BLaER1 treated with 17β-estradiol and CSF1 and Interleukin-3, amounts not matched to agents 10 nM and 100 nM (cell line): ENCODE results near the gene NAA60.
A peak's percentile ranks its signal among the peaks of the same experiment; 100 is the strongest.

ENCODE experiments used
- H3K27ac ChIP-seq, 11 experiments: shearing (Covaris generic); formaldehyde crosslinking; 2 replicates each; pipeline ENCODE4 v1.8.1; 2022
- H3K27me3 ChIP-seq, 11 experiments: shearing (Covaris generic); formaldehyde crosslinking; 2 replicates each; pipeline ENCODE4 v1.8.1; 2022
- H3K36me3 ChIP-seq, 11 experiments: shearing (Covaris generic); formaldehyde crosslinking; 2 replicates each; pipeline ENCODE4 v1.8.1; 2022
- H3K4me1 ChIP-seq, 10 experiments: shearing (Covaris generic); formaldehyde crosslinking; 2 replicates each; pipeline ENCODE4 v1.8.1; 2022
- H3K4me2 ChIP-seq, 11 experiments: shearing (Covaris generic); formaldehyde crosslinking; 2 replicates each; pipeline ENCODE4 v1.8.1; 2022
- H3K4me3 ChIP-seq, 10 experiments: shearing (Covaris generic); formaldehyde crosslinking; 2 replicates each; pipeline ENCODE4 v1.8.1; 2022
- H3K9ac ChIP-seq, 11 experiments: shearing (Covaris generic); formaldehyde crosslinking; 2 replicates each; pipeline ENCODE4 v1.8.1; 2022
- H3K9me3 ChIP-seq, 11 experiments: shearing (Covaris generic); formaldehyde crosslinking; replicated peaks in 1 of 11; 2 replicates each; pipeline ENCODE4 v1.8.1; 2022
- H4K20me1 ChIP-seq, 11 experiments: shearing (Covaris generic); formaldehyde crosslinking; 2 replicates each; pipeline ENCODE4 v1.8.1; 2022
- Cebpa-rat ChIP-seq, 11 experiments: shearing (Covaris generic); IDR thresholded peaks; 2 replicates each; pipeline ENCODE4 v1.8.1; 2022

The NAA60 gene

DNA sequence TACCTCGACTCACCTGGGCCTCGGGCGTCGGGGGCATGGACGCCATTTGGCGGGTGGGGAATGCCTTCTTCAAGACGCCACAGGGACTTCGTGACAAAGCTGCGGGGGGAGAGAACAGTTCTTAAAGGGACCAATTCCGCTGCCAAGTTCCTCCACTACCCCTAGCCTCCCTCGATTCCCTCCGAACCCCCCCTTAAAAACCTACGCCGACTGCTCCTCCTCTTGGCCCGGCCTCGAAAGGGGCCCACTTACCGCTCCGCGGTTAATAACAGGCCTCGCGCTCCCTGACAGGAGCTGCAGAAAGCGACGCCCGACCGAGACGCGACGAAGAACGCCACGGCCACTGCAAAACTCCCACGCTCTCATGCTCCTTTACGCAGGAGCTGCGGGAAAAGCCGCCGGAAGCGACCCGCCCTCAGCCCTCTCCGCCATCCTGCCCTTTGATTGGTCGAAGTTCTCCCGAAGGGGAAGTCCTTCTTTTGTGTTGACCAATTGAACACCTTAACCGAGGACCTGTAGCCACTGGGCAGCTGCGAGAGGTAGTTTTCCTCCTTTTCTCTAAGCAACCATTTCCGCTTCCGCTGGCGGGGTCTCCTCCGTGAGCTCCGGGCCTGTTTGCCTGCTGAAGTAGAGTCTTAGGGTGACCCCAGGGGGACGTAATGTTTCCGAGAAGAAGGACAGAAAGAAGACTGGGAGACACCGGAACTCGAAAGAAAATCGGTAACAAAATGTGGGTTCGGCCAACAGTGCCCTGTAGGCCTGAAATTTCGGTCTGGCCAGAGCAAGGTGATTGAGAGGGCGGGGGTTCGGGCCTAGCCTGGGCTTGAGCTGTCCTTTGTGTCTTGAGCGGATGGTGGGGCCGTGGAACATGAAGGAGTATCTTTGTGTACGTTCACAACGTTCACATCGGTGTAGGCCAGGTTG is at the start of gene NAA60, which contains the start of gene ZNF597:
TSS of gene NAA60 (plus strand) at position 573 of the 924 bp plus-strand sequence. CDS start 32,548 bp downstream, outside the sequence.
TSS of gene ZNF597 (minus strand) at position 397 of the 924 bp plus-strand sequence. CDS start at position 46, 351 bp downstream.
- Histone ChIP-seq H3K9ac (peak within 1 kb of the TSS; percentile 73 to 85 (median 80)), H3K4me3 (peak within 1 kb of the TSS; percentile 58 to 77 (median 70)), H3K9me3 (peaks cover 71 to 96% (median 78%) of the 10 kb centered on the region in 11 experiments), H3K4me2 (peak within 1 kb of the TSS; percentile 60 to 85 (median 79)), H3K36me3 (peaks cover 47 to 63% (median 55%) of the 10 kb centered on the region in 11 experiments), H3K27ac (peak within 1 kb of the TSS; percentile 67 to 85 (median 80)), H4K20me1 (no peaks in the 10 kb centered on the region), H3K4me1 (peaks cover 0 to 10% (median 6%) of the 10 kb centered on the region in 10 experiments; a peak in 10 of 20 replicates), H3K27me3 (no peaks in the 10 kb centered on the region)
- no peak for TF ChIP-seq Cebpa-rat (IDR thresholded peaks at IDR 0.05)

DNA sequence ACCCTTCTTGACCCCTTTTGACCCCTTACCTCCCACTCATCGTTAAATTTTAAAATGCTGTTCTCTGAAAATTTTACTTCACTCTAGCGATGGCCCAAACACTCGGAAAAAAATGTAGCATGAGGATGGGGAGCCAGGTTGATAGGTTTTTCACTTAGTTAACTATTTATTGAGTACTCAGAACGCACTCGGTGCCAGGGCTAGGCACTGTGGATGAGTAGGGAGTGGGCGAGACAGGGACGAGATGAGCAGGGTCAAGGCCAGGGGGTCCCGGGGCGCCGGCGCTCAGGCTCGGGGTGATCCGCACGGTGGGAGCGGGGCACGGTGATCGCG is 43.1 kb upstream of the NAA60 start:
- Histone ChIP-seq H3K9me3 (peaks cover 71 to 81% (median 77%) of the 10 kb centered on the region in 11 experiments), H3K27me3 (no peaks in the 10 kb centered on the region), H3K36me3 (peaks cover 66 to 75% (median 69%) of the 10 kb centered on the region in 11 experiments), H3K27ac (peak overlapping the region; percentile 80 to 93 (median 89)), H3K4me1 (peaks cover 11 to 29% (median 15%) of the 10 kb centered on the region in 10 experiments; a peak in 19 of 20 replicates), H3K9ac (peak overlapping the region; percentile 84 to 98 (median 94)), H3K4me3 (peak overlapping the region; percentile 78 to 97 (median 90)), H4K20me1 (no peaks in the 10 kb centered on the region), H3K4me2 (peak overlapping the region; percentile 74 to 94 (median 87))
- no peak for TF ChIP-seq Cebpa-rat (IDR thresholded peaks at IDR 0.05)

- TF ChIP-seq Cebpa-rat (IDR thresholded peaks at IDR 0.05): no peak
- H3K36me3 ChIP-seq: peaks cover 66 to 75% (median 69%) of the 10 kb centered on the region in 11 experiments
- H3K27me3 ChIP-seq: no peaks in the 10 kb centered on the region
- peaks cover 11 to 29% (median 15%) of the 10 kb centered on the region in 10 experiments; a peak in 19 of 20 replicates for H3K4me1 ChIP-seq
- no peaks in the 10 kb centered on the region for H4K20me1 ChIP-seq
- H3K9ac ChIP-seq: peak within 1 kb of the TSS; percentile 84 to 98 (median 94)
- H3K4me2 ChIP-seq: peak within 1 kb of the TSS; percentile 87 to 94 (median 92)
- peak within 1 kb of the TSS; percentile 78 to 97 (median 90) for H3K4me3 ChIP-seq
- H3K9me3 ChIP-seq: peaks cover 71 to 81% (median 77%) of the 10 kb centered on the region in 11 experiments
- H3K27ac ChIP-seq: peak within 1 kb of the TSS; percentile 80 to 93 (median 89)
These were observed 42.4 kb upstream of the NAA60 start, which contains the start of the genes ZNF174 and ZSCAN32 for GRCh38 chr16:3400779-3401688. TSS of gene ZNF174 (plus strand) at chr16:3401215. CDS start at chr16:3402005, 790 bp downstream. TSS of gene ZSCAN32 (minus strand) at chr16:3401004. CDS start at chr16:3397557, 3,447 bp downstream.

DNA sequence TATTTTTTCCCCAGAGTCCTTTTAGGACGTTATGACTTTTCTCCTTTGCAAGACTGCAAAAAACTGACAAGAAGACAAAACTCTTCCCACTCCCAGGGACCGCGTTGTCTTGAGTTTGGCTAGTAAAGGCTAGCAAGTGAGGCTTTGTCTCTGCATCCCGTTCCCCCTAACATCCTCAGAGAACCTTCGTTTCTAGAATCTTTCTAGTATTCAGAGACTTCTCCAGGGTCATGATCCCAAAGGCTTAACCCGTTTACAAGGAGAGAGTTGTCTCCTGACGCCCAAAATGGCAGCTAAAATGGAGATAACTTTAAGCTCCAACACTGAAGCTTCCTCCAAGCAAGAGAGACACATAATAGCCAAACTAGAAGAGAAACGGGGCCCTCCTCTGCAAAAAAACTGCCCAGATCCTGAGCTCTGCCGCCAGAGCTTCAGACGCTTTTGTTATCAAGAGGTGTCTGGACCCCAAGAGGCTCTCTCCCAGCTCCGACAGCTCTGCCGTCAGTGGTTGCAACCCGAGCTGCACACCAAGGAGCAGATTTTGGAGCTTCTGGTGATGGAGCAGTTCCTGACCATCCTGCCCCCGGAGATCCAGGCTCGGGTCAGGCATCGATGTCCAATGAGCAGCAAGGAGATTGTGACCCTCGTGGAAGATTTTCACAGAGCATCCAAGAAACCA is 41.6 kb upstream of the NAA60 start:
- Histone ChIP-seq H4K20me1 (no peaks in the 10 kb centered on the region), H3K4me1 (peaks cover 11 to 29% (median 15%) of the 10 kb centered on the region in 10 experiments; a peak in 19 of 20 replicates), H3K9ac (peak overlapping the region; percentile 84 to 98 (median 94)), H3K27ac (peak overlapping the region; percentile 62 to 93 (median 88); a peak in 21 of 22 replicates), H3K27me3 (no peaks in the 10 kb centered on the region), H3K4me3 (peak overlapping the region; percentile 78 to 97 (median 90)), H3K4me2 (peak overlapping the region; percentile 79 to 94 (median 88)), H3K9me3 (peaks cover 71 to 81% (median 77%) of the 10 kb centered on the region in 11 experiments), H3K36me3 (peaks cover 66 to 75% (median 69%) of the 10 kb centered on the region in 11 experiments)
- no peak for TF ChIP-seq Cebpa-rat (IDR thresholded peaks at IDR 0.05)

- H4K20me1 ChIP-seq: no peaks in the 10 kb centered on the region
- H3K9ac ChIP-seq: no peak overlapping the region
- no peak for TF ChIP-seq Cebpa-rat (IDR thresholded peaks at IDR 0.05)
- no peaks in the 10 kb centered on the region for H3K27me3 ChIP-seq
- peaks cover 0 to 2% (median 0%) of the 10 kb centered on the region in 10 experiments; a peak in 1 of 20 replicates for H3K4me1 ChIP-seq
- H3K27ac ChIP-seq: no peak overlapping the region
- H3K9me3 ChIP-seq: peaks cover 100% of the 10 kb centered on the region in 11 experiments
- H3K4me3 ChIP-seq: peak overlapping the region; percentile 9 to 58 (median 39); a peak in 18 of 20 replicates
- H3K4me2 ChIP-seq: no peak overlapping the region
- peaks cover 80 to 99% (median 93%) of the 10 kb centered on the region in 11 experiments for H3K36me3 ChIP-seq
These were observed 34.8 kb upstream of the NAA60 start for GRCh38 chr16:3408561-3409197.

DNA sequence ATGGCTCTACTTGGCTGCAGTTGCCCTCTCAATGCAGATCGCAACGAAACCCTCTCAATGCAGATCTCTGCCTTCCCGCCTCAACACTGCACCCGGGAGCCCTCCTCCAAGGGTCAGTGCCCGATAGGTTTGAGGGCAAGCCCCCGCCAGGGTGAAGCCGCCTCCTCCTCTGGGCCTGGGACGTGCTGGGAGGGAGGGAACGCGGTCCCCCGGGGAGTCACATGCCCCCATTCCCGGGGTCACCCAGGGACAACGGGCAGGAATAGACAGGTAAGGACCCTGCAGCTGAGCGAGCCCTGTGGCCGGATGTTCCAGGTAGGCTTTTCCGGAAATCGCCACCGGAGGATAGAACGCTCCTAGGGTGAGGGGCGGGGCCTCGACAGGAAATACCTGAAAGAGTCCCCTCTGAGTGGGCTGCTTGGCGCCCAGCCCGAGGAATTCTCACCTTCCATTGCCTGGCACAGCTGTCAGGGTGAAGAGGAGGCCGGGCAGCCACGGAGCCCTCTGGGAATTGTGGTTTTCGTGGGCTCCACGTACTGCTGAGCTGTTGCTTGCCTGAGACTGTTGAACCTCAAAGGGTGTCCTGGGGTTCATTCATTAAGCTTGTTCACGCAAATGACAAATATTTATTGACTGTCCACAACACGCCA is 29.6 kb upstream of the NAA60 start:
- TF ChIP-seq Cebpa-rat (IDR thresholded peaks at IDR 0.05): no peak
- Histone ChIP-seq H3K27me3 (no peaks in the 10 kb centered on the region), H3K9ac (no peak overlapping the region), H3K36me3 (peaks cover 28 to 53% (median 46%) of the 10 kb centered on the region in 11 experiments), H3K4me2 (0 out of 22 replicates have a peak overlapping the region, but pooled peaks of 1 of the 11 experiments have one; percentile 21), H3K4me3 (peak overlapping the region in 3 of 10 experiments; percentile 25 to 29 (median 28); a peak in 1 of 20 replicates), H3K4me1 (peaks cover 0 to 6% (median 0%) of the 10 kb centered on the region in 10 experiments; a peak in 2 of 20 replicates), H4K20me1 (no peaks in the 10 kb centered on the region), H3K9me3 (peaks cover 97 to 99% (median 98%) of the 10 kb centered on the region in 11 experiments), H3K27ac (no peak overlapping the region)

DNA sequence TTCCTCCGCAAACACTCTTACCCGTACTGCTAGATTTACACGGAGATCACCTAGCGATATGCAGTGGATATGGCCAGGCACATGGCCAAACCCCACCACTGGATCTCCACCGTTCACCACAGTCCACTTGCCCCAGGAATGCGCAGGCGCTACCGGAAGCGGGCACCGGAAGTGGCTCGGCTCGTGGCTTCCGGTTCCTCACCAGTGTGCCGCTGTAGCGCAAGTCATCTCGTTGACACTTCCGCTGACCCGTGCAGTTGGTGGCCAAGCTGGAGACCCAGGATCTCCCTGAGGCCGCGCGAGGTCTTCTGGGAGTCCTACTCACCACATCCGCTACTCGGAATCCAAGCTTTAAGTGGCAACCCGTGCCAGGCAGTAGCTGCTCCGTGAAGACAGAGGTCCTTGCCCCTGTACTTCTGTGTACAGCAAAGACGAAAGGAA is 11.7 kb upstream of the NAA60 start:
- H3K27ac ChIP-seq: peak overlapping the region; percentile 23 to 69 (median 66); a peak in 19 of 22 replicates
- H3K4me2 ChIP-seq: peak overlapping the region; percentile 25 to 64 (median 49); a peak in 20 of 22 replicates

More for the DNA sequence above, 11.7 kb upstream of the NAA60 start:
- Histone ChIP-seq H4K20me1 (no peaks in the 10 kb centered on the region), H3K4me1 (peaks cover 4 to 16% (median 9%) of the 10 kb centered on the region in 10 experiments; a peak in 11 of 20 replicates), H3K9ac (peak overlapping the region in 4 of 11 experiments; percentile 11 to 44 (median 33); a peak in 5 of 22 replicates), H3K27me3 (no peaks in the 10 kb centered on the region), H3K36me3 (peaks cover 18 to 60% (median 30%) of the 10 kb centered on the region in 11 experiments; a peak in 21 of 22 replicates), H3K4me3 (peak overlapping the region in 9 of 10 experiments; percentile 11 to 46 (median 35); a peak in 13 of 20 replicates), H3K9me3 (peaks cover 29 to 80% (median 51%) of the 10 kb centered on the region in 11 experiments)
- TF ChIP-seq Cebpa-rat (IDR thresholded peaks at IDR 0.05): no peak
